Naive B cell (primary cell): ENCODE data around the gene MRPS31. TPM values are rescaled to one million over a fixed set of nuclear protein-coding genes. Genes with fewer than 3 reads are reported as not detected.
"Not testable (repeated sequence)": the region's sequence is repeated elsewhere in the genome, so short reads cannot be mapped to it uniquely, and the experiment has no call there.

Source experiments
- ATAC-seq, 2 donors: fragments of 150-1000 bp; cut with Tn5 transposase; 2 replicates each; pipeline ENCODE4 v1.10.0; 2021; ENCODE audit warnings: low read depth in 2 of 2, mild to moderate bottlenecking in 2 of 2, moderate library complexity in 2 of 2
- DNase-seq: peaks from one replicate; pipeline ENCODE4 v3.0.0; 2022
- H3K27ac Mint-ChIP-seq, 6 donors: one replicate each; pipeline ENCODE4 v1.8.0; 2020 to 2022; ENCODE audit warnings: mild to moderate bottlenecking in 6 of 6, mixed read lengths in 6 of 6, moderate library complexity in 5 of 6, inconsistent platforms in 2 of 6
- H3K27me3 Mint-ChIP-seq, 3 donors: one replicate each; pipeline ENCODE4 v1.8.0; 2021 to 2022; ENCODE audit warnings: mixed read lengths in 3 of 3, mild to moderate bottlenecking in 1 of 3
- H3K36me3 Mint-ChIP-seq, 2 donors: one replicate each; pipeline ENCODE4 v1.8.0; 2020 to 2022; ENCODE audit warnings: mixed read lengths in 2 of 2, inconsistent platforms in 1 of 2, mild to moderate bottlenecking in 1 of 2
- H3K4me1 Mint-ChIP-seq, 3 donors: one replicate each; pipeline ENCODE4 v1.8.0; 2020 to 2022; ENCODE audit warnings: mixed read lengths in 3 of 3, inconsistent platforms in 1 of 3, mild to moderate bottlenecking in 1 of 3, moderate library complexity in 1 of 3
- H3K4me3 Mint-ChIP-seq, 8 donors: one replicate each; pipeline ENCODE4 v1.8.0; 2020 to 2022; ENCODE audit warnings: mild to moderate bottlenecking in 8 of 8, mixed read lengths in 8 of 8, moderate library complexity in 8 of 8, inconsistent platforms in 2 of 8
- H3K9me3 Mint-ChIP-seq, 7 donors: one replicate each; pipeline ENCODE4 v1.8.0; 2020 to 2022; ENCODE audit warnings: mixed read lengths in 7 of 7, mild to moderate bottlenecking in 5 of 7, inconsistent platforms in 2 of 7, moderate library complexity in 1 of 7
- polyA plus RNA-seq, 6 donors: library from polyadenylated mRNA; unstranded; fragments of 300-500 nt; fragmentation: Illumina TruSeq; gene quantifications; one replicate each; pipeline ENCODE4 v1.2.3, GENCODE V29; 2021; ENCODE audit warnings: low read depth in 6 of 6

MRPS31 gene
- polyA plus RNA-seq, 6 donors from 2014 or later = 23.2 to 53.0 (median 46.9) TPM

GRCh38 chr13:40765602-40766001 lies 5.4 kb downstream of the MRPS31 start:
- DNase-seq (no peak), ATAC-seq (no peak)
- H3K36me3 Mint-ChIP-seq = peaks cover 0 to 3% of the 10 kb centered on the region in 2 donors
- no peak overlapping the region for H3K27ac Mint-ChIP-seq
- no peaks in the 10 kb centered on the region for H3K9me3 Mint-ChIP-seq
- H3K4me1 Mint-ChIP-seq = peaks cover 16 to 30% (median 28%) of the 10 kb centered on the region in 3 donors
- H3K27me3 Mint-ChIP-seq = no peaks in the 10 kb centered on the region
- no peak overlapping the region for H3K4me3 Mint-ChIP-seq

GRCh38 chr13:40764587-40765403 lies 6.2 kb downstream of the MRPS31 start:
- H3K4me3 Mint-ChIP-seq = no peak overlapping the region
- ATAC-seq (no peak), DNase-seq (no peak)
- H3K4me1 Mint-ChIP-seq = peaks cover 8 to 22% (median 20%) of the 10 kb centered on the region in 3 donors
- no peaks in the 10 kb centered on the region for H3K9me3 Mint-ChIP-seq
- H3K27ac Mint-ChIP-seq = no peak overlapping the region
- no peaks in the 10 kb centered on the region for H3K27me3 Mint-ChIP-seq
- peaks cover 0 to 4% of the 10 kb centered on the region in 2 donors for H3K36me3 Mint-ChIP-seq

- DNase-seq = no peak
- H3K36me3 Mint-ChIP-seq = peaks cover 9 to 12% of the 10 kb centered on the region in 2 donors
- H3K4me3 Mint-ChIP-seq = no peak overlapping the region
- H3K27me3 Mint-ChIP-seq = no peaks in the 10 kb centered on the region
- peaks cover 5 to 18% (median 14%) of the 10 kb centered on the region in 3 donors for H3K4me1 Mint-ChIP-seq
- ATAC-seq = no peak
- H3K9me3 Mint-ChIP-seq = no peaks in the 10 kb centered on the region
- H3K27ac Mint-ChIP-seq = no peak overlapping the region
Observed at GRCh38 chr13:40762849-40763248, 8.1 kb downstream of the MRPS31 start.

GRCh38 chr13:40758811-40759210 lies 12.2 kb downstream of the MRPS31 start:
- no peak for ATAC-seq
- Mint-ChIP-seq H3K4me3 (no peak overlapping the region), H3K4me1 (peaks cover 5 to 18% (median 8%) of the 10 kb centered on the region in 3 donors), H3K27ac (no peak overlapping the region), H3K9me3 (no peaks in the 10 kb centered on the region), H3K36me3 (peaks cover 9 to 12% of the 10 kb centered on the region in 2 donors), H3K27me3 (no peaks in the 10 kb centered on the region)
- no peak for DNase-seq

GRCh38 chr13:40756042-40756441 lies 14.9 kb downstream of the MRPS31 start:
- ATAC-seq (no peak), DNase-seq (no peak)
- Mint-ChIP-seq H3K4me3 (no peak overlapping the region), H3K27me3 (no peaks in the 10 kb centered on the region), H3K4me1 (no peaks in the 10 kb centered on the region), H3K36me3 (peaks cover 12 to 15% of the 10 kb centered on the region in 2 donors), H3K9me3 (no peaks in the 10 kb centered on the region), H3K27ac (no peak overlapping the region)

- no peak for DNase-seq
- no peak overlapping the region for H3K27ac Mint-ChIP-seq
- no peak overlapping the region for H3K4me3 Mint-ChIP-seq
- H3K27me3 Mint-ChIP-seq = no peaks in the 10 kb centered on the region
- H3K4me1 Mint-ChIP-seq = no peaks in the 10 kb centered on the region
- no peak for ATAC-seq
- peaks cover 12% of the 10 kb centered on the region in 2 donors for H3K36me3 Mint-ChIP-seq
- H3K9me3 Mint-ChIP-seq = no peaks in the 10 kb centered on the region
Observed at GRCh38 chr13:40755082-40755700, 15.8 kb downstream of the MRPS31 start.

GRCh38 chr13:40749327-40749726 lies 21.7 kb downstream of the MRPS31 start:
- ATAC-seq (no peak), DNase-seq (no peak)
- Mint-ChIP-seq H3K9me3 (no peaks in the 10 kb centered on the region), H3K4me1 (no peaks in the 10 kb centered on the region), H3K27me3 (no peaks in the 10 kb centered on the region), H3K27ac (no peak overlapping the region), H3K36me3 (peaks cover 0 to 12% of the 10 kb centered on the region in 2 donors), H3K4me3 (no peak overlapping the region)

GRCh38 chr13:40735232-40735548 lies 35.8 kb downstream of the MRPS31 start:
- not testable (repeated sequence) for H3K27ac Mint-ChIP-seq, H3K9me3 Mint-ChIP-seq, H3K4me3 Mint-ChIP-seq, DNase-seq, ATAC-seq, H3K27me3 Mint-ChIP-seq
- Mint-ChIP-seq H3K4me1 (peaks cover 0 to 12% (median 5%) of the 10 kb centered on the region in 3 donors), H3K36me3 (peaks cover 15 to 24% of the 10 kb centered on the region in 2 donors)

- DNase-seq = not testable (repeated sequence)
Observed at GRCh38 chr13:40734536-40735231, 36.3 kb downstream of the MRPS31 start.

GRCh38 chr13:40732658-40733057 lies 38.3 kb downstream of the MRPS31 start:
- H3K27ac Mint-ChIP-seq = peak overlapping the region in 1 of 6 donors; percentile 48
- peaks cover 21 to 28% of the 10 kb centered on the region in 2 donors for H3K36me3 Mint-ChIP-seq
- H3K27me3 Mint-ChIP-seq = no peaks in the 10 kb centered on the region
- H3K4me1 Mint-ChIP-seq = peaks cover 0 to 12% (median 5%) of the 10 kb centered on the region in 3 donors
- DNase-seq (no peak), ATAC-seq (no peak)
- H3K9me3 Mint-ChIP-seq = no peaks in the 10 kb centered on the region
- H3K4me3 Mint-ChIP-seq = no peak overlapping the region

More at GRCh38 chr13:40734536-40735231, 36.3 kb downstream of the MRPS31 start:
- Mint-ChIP-seq H3K27ac (peak overlapping the region in 1 of 6 donors; percentile 32), H3K4me1 (peaks cover 0 to 12% (median 5%) of the 10 kb centered on the region in 3 donors), H3K4me3 (peak overlapping the region in 2 of 8 donors; percentile 65 to 70), H3K36me3 (peaks cover 15 to 24% of the 10 kb centered on the region in 2 donors)
- not testable (repeated sequence) for H3K27me3 Mint-ChIP-seq, ATAC-seq, H3K9me3 Mint-ChIP-seq

GRCh38 chr13:40728595-40728994 lies 42.4 kb downstream of the MRPS31 start:
- H3K4me3 Mint-ChIP-seq = no peak overlapping the region
- no peak for DNase-seq
- no peak overlapping the region for H3K27ac Mint-ChIP-seq
- peaks cover 0 to 8% (median 0%) of the 10 kb centered on the region in 3 donors for H3K4me1 Mint-ChIP-seq
- H3K27me3 Mint-ChIP-seq = no peaks in the 10 kb centered on the region
- H3K9me3 Mint-ChIP-seq = no peaks in the 10 kb centered on the region
- H3K36me3 Mint-ChIP-seq = peaks cover 16 to 31% of the 10 kb centered on the region in 2 donors
- ATAC-seq = no peak

GRCh38 chr13:40714433-40714832 lies 56.6 kb downstream of the MRPS31 start:
- H3K4me3 Mint-ChIP-seq, H3K4me1 Mint-ChIP-seq, ATAC-seq, DNase-seq, H3K27me3 Mint-ChIP-seq, H3K27ac Mint-ChIP-seq: not testable (repeated sequence)
- H3K9me3 Mint-ChIP-seq = peaks cover 10 to 24% (median 19%) of the 10 kb centered on the region in 7 donors
- peaks cover 40 to 46% of the 10 kb centered on the region in 2 donors for H3K36me3 Mint-ChIP-seq

- Mint-ChIP-seq H3K36me3 (peaks cover 13 to 30% of the 10 kb centered on the region in 2 donors), H3K4me1 (peaks cover 3 to 7% (median 4%) of the 10 kb centered on the region in 3 donors), H3K27ac (peak overlapping the region in 1 of 6 donors; percentile 30), H3K9me3 (peaks cover 22 to 52% (median 39%) of the 10 kb centered on the region in 7 donors), H3K4me3 (no peak overlapping the region), H3K27me3 (no peaks in the 10 kb centered on the region)
- DNase-seq (no peak), ATAC-seq (no peak)
Observed at GRCh38 chr13:40706439-40706838, 64.6 kb downstream of the MRPS31 start.
